Measurements from ENCODE around the gene UAP1L1. TPM values are rescaled to one million over a fixed set of nuclear protein-coding genes. Genes with fewer than 3 reads are reported as not detected.

The UAP1L1 gene
- total and polyA plus RNA-seq, 2 experiments from 2014 or later: 15.6 to 39.1 TPM

GRCh38 chr9:137073992-137074399, 3.3 kb upstream of the UAP1L1 start:
- Histone ChIP-seq H4K20me1 (ENCODE audit: insufficient read depth, poor library complexity, severe bottlenecking) (peaks cover under 1% of the 10 kb centered on the region), H3K27ac (no peak overlapping the region), H3K4me2 (no peak overlapping the region), H3K9me2 (replicated peaks; ENCODE audit: insufficient read depth) (no peaks in the 10 kb centered on the region), H3K36me3 (replicated peaks; ENCODE audit: insufficient read depth, low read depth) (no peaks in the 10 kb centered on the region), H3K9me3 (ENCODE audit: low read depth) (no peaks in the 10 kb centered on the region), H3K79me2 (peaks cover 8% of the 10 kb centered on the region), H2AFZ (no peak overlapping the region), H3K4me3 (no peak overlapping the region), H3K4me1 (ENCODE audit: insufficient read depth) (peaks cover 19% of the 10 kb centered on the region), H3K27me3 (peaks cover 8% of the 10 kb centered on the region)
- WGBS (ENCODE audit: low lambda C conversion rate, missing lambda C conversion rate): 82% methylated on average over 8 of the region's 8 CpGs
- no peak for DNase-seq (ENCODE audit: low spot score)
- TF ChIP-seq EZH2phosphoT487 (IDR thresholded peaks at IDR 0.05; ENCODE audit: low read depth, severe bottlenecking, unreplicated experiment) (no peak), CTCF (IDR thresholded peaks at IDR 0.05; ENCODE audit: poor library complexity) (no peak), EZH2 (IDR thresholded peaks at IDR 0.05; ENCODE audit: borderline replicate concordance) (no peak)

GRCh38 chr9:137074657-137075274, 2.6 kb upstream of the UAP1L1 start:
- Histone ChIP-seq H3K79me2 (peaks cover 14% of the 10 kb centered on the region), H3K4me3 (no peak overlapping the region), H3K4me2 (no peak overlapping the region), H3K9me3 (ENCODE audit: low read depth) (no peaks in the 10 kb centered on the region), H3K27me3 (peaks cover 14% of the 10 kb centered on the region), H3K4me1 (ENCODE audit: insufficient read depth) (peaks cover 16% of the 10 kb centered on the region), H4K20me1 (ENCODE audit: insufficient read depth, poor library complexity, severe bottlenecking) (peaks cover 7% of the 10 kb centered on the region), H3K27ac (no peak overlapping the region), H3K9me2 (replicated peaks; ENCODE audit: insufficient read depth) (no peaks in the 10 kb centered on the region), H3K36me3 (replicated peaks; ENCODE audit: insufficient read depth, low read depth) (no peaks in the 10 kb centered on the region), H2AFZ (no peak overlapping the region)
- 74% methylated on average over 12 of the region's 12 CpGs for WGBS (ENCODE audit: low lambda C conversion rate, missing lambda C conversion rate)
- DNase-seq (ENCODE audit: low spot score): no peak
- TF ChIP-seq CTCF (IDR thresholded peaks at IDR 0.05; ENCODE audit: poor library complexity) (no peak), EZH2 (IDR thresholded peaks at IDR 0.05; ENCODE audit: borderline replicate concordance) (no peak), EZH2phosphoT487 (IDR thresholded peaks at IDR 0.05; ENCODE audit: low read depth, severe bottlenecking, unreplicated experiment) (no peak)

DNA sequence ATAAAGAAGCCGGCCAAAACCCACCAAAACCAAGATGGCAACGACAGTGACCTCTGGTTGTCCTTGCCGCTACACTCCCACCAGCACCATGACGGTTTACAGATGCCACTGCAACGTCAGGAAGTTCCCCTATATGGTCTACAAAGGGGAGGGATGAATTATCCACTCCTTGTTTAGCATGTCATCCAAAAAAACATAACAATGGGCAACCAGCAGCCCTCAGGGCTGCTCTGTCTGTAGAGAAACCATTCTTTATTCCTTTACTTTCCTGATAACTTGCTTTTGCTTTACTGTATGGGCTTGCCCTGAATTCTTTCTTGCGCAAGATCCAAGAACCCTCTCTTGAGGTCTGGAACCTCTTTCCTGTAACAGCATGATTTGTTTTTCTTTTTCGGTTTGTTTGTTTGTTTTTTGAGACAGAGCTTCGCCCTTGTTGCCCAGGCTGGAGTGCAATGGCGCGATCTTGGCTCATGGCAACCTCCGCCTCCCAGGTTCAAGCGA, 2.0 kb upstream of the UAP1L1 start:
- no peaks in the 10 kb centered on the region for H3K36me3 ChIP-seq (replicated peaks; ENCODE audit: insufficient read depth, low read depth)
- no peak overlapping the region for H2AFZ ChIP-seq
- WGBS (ENCODE audit: low lambda C conversion rate, missing lambda C conversion rate): 79% methylated on average over 12 of the region's 12 CpGs
- H3K27ac ChIP-seq: no peak overlapping the region
- H3K9me2 ChIP-seq (replicated peaks; ENCODE audit: insufficient read depth): no peaks in the 10 kb centered on the region
- H3K4me3 ChIP-seq: no peak overlapping the region
- no peak for DNase-seq (ENCODE audit: low spot score)
- H3K27me3 ChIP-seq: peaks cover 14% of the 10 kb centered on the region
- TF ChIP-seq CTCF (IDR thresholded peaks at IDR 0.05; ENCODE audit: poor library complexity): no peak
- peaks cover 7% of the 10 kb centered on the region for H4K20me1 ChIP-seq (ENCODE audit: insufficient read depth, poor library complexity, severe bottlenecking)
- H3K4me1 ChIP-seq (ENCODE audit: insufficient read depth): peaks cover 16% of the 10 kb centered on the region
- peaks cover 14% of the 10 kb centered on the region for H3K79me2 ChIP-seq
- no peak overlapping the region for H3K4me2 ChIP-seq
- no peaks in the 10 kb centered on the region for H3K9me3 ChIP-seq (ENCODE audit: low read depth)

Measured in hepatocyte (in vitro differentiated cells).